Tibial artery (tissue), 4 donors: ENCODE data around the gene NRDC.
"Not testable (repeated sequence)": the region's sequence is repeated elsewhere in the genome, so short reads cannot be mapped to it uniquely, and the experiment has no call there.

Source experiments
- DNase-seq, 2 donors: peaks; one replicate each; pipeline ENCODE4 v3.0.0-alpha.2; 2019
- H3K27ac ChIP-seq, 2 donors: fragments of 200-600 bp; sonication (generic) in 1 of 2; 1 replicate in 1 of 2; 2 replicates in 1 of 2; pipeline ENCODE4 v1.5.1; 2018 to 2019; ENCODE audit warnings: mild to moderate bottlenecking in 1 of 2
- H3K27me3 ChIP-seq, 2 donors: fragments of 200-600 bp; sonication (generic) in 1 of 2; one replicate each; pipeline versions ENCODE4 v1.5.1 to v1.6.0; 2016 to 2019
- H3K36me3 ChIP-seq, 3 donors: fragments of 200-600 bp; sonication (generic) in 2 of 3; one replicate each; pipeline ENCODE4 v1.5.1; 2016 to 2019; ENCODE audit warnings: mild to moderate bottlenecking in 2 of 3
- H3K4me1 ChIP-seq, 4 donors: fragments of 200-600 bp; sonication (generic) in 2 of 4; 1 replicate in 3 of 4; 2 replicates in 1 of 4; pipeline ENCODE4 v1.5.1; 2016 to 2019
- H3K4me3 ChIP-seq, 2 donors: fragments of 200-600 bp; sonication (generic) in 1 of 2; 1 replicate in 1 of 2; 2 replicates in 1 of 2; pipeline ENCODE4 v1.5.1; 2018 to 2019; ENCODE audit warnings: mild to moderate bottlenecking in 2 of 2
- H3K9me3 ChIP-seq, 3 donors: fragments of 200-600 bp; sonication (generic) in 1 of 3; one replicate each; pipeline ENCODE4 v1.5.1; 2016 to 2019
- intact Hi-C: fragments of 100-400 bp; cut with DNase I; formaldehyde crosslinking; loops from one replicate; pipeline ENCODE4 v1.15.0; 2023; ENCODE audit warnings: low total_unique reads
- TF ChIP-seq, protein P1 (sequence below), 2 experiments: fragments of 200-600 bp in 1 of 2; fragments of 450-650 bp in 1 of 2; IDR thresholded peaks; one replicate each; pipeline ENCODE4 v1.5.1; 2017 to 2019; ENCODE audit warnings: antibody characterized with exemption in 2 of 2, mild to moderate bottlenecking in 1 of 2, moderate library complexity in 1 of 2

Gene NRDC

DNA sequence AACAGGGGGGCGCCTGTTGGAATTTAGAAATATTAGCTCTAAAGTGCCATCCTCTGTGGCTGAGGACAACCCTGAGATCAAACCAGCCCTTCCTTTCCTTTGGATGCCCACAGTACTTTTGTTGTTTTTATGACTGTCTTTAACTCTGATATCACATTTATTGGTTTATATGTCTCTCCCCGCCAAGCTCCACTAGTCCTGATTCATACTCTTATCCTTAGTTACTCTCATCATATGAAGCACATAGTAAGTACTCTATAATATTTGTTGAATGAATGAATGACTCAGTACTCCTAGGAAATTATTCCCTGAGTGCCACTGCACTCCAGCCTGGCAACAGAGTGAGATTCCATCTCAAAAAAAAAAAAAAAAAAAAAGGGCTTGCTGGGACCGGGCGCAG, 22.6 kb upstream of the NRDC start:
- intact Hi-C loops: no loop called here
- H3K4me3 ChIP-seq: no peak overlapping the region
- no peak for DNase-seq
- TF ChIP-seq, protein P1, sequence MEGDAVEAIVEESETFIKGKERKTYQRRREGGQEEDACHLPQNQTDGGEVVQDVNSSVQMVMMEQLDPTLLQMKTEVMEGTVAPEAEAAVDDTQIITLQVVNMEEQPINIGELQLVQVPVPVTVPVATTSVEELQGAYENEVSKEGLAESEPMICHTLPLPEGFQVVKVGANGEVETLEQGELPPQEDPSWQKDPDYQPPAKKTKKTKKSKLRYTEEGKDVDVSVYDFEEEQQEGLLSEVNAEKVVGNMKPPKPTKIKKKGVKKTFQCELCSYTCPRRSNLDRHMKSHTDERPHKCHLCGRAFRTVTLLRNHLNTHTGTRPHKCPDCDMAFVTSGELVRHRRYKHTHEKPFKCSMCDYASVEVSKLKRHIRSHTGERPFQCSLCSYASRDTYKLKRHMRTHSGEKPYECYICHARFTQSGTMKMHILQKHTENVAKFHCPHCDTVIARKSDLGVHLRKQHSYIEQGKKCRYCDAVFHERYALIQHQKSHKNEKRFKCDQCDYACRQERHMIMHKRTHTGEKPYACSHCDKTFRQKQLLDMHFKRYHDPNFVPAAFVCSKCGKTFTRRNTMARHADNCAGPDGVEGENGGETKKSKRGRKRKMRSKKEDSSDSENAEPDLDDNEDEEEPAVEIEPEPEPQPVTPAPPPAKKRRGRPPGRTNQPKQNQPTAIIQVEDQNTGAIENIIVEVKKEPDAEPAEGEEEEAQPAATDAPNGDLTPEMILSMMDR (IDR thresholded peaks at IDR 0.05): no peak
- H3K9me3 ChIP-seq: no peaks in the 10 kb centered on the region
- H3K27me3 ChIP-seq: peaks cover 0 to 25% of the 10 kb centered on the region in 2 donors
- no peak overlapping the region for H3K27ac ChIP-seq
- peaks cover 0 to 6% (median 0%) of the 10 kb centered on the region in 4 donors for H3K4me1 ChIP-seq
- no peaks in the 10 kb centered on the region for H3K36me3 ChIP-seq

DNA sequence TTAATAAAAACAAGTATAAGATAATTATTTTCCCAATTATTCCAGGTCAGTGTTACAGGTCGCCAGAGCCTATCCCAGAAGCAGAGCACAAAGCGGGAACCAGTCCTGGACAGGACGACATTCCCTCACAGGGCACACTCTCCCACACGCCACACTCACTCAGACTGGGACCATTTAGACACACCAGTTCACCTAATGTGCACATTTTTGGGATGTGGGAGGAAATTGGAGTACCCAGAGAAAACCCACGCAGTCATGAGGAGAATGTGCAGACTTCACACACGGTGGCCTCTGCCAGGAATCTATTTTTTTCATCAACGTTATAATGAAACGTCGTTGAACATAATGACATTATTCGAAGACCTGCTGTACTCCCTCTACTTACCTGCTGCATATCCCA, 20.5 kb upstream of the NRDC start:
- peaks cover 0 to 28% of the 10 kb centered on the region in 2 donors for H3K27me3 ChIP-seq
- intact Hi-C loops: no loop called here
- H3K9me3 ChIP-seq: no peaks in the 10 kb centered on the region
- H3K27ac ChIP-seq: no peak overlapping the region
- no peak overlapping the region for H3K4me3 ChIP-seq
- peaks cover 0 to 6% (median 0%) of the 10 kb centered on the region in 4 donors for H3K4me1 ChIP-seq
- no peaks in the 10 kb centered on the region for H3K36me3 ChIP-seq
- TF ChIP-seq, protein P1 (IDR thresholded peaks at IDR 0.05): no peak
- DNase-seq: no peak

DNA sequence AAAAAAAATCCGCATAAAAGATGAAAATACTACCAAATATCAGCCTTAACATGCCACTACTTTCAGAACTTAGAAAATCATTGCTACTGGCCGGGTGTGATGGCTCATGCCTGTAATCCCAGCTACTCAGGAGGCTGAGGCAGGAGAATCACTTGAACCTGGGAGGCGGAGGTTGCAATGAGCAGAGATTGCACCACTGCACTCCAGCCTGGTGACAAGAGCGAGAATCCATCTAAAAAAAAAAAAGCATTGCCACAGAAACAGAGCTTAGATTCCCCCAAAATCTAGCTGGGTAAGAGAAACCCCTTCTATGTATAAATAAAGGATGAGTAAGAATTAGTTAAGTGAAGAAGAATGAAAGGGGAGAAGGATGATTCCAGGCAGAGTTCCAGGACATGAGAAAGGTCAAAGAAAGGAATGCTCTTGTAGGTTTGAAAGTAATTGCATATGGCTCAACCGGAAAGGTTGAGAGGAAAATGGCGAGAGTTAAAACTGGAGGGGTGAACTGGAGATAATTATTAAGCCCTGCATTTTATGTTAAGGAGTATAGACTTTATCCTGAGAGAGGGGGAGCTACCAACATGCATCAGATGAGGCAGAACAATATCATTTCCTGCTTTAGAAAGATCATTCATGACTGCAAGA, 19.7 kb upstream of the NRDC start:
- Histone ChIP-seq H3K9me3 (no peaks in the 10 kb centered on the region), H3K36me3 (no peaks in the 10 kb centered on the region), H3K4me1 (peaks cover 0 to 6% (median 0%) of the 10 kb centered on the region in 4 donors), H3K4me3 (no peak overlapping the region), H3K27ac (no peak overlapping the region), H3K27me3 (peaks cover 0 to 28% of the 10 kb centered on the region in 2 donors)
- TF ChIP-seq, protein P1 (IDR thresholded peaks at IDR 0.05): no peak
- DNase-seq: no peak
- intact Hi-C loops: no loop called here

DNA sequence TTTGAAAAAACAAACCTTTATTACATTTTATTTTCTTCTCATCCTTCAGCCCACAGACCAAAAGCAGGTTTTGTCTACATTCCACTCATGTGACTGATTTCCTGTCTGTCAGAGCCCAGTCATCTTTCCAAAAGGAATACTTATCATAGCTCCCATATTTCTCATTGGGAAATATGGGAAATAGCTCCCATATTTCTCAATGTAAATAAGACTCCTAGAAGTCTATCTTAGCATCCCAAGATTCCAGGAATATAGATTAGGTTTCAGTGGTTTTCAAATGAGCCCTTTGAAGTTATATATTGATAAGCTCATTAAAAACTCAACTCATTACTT, 19.1 kb upstream of the NRDC start:
- intact Hi-C loops: no loop called here
- H3K9me3 ChIP-seq: no peaks in the 10 kb centered on the region
- H3K4me3 ChIP-seq: no peak overlapping the region
- no peaks in the 10 kb centered on the region for H3K36me3 ChIP-seq
- DNase-seq: no peak
- peaks cover 0 to 32% of the 10 kb centered on the region in 2 donors for H3K27me3 ChIP-seq
- peaks cover 0 to 6% (median 0%) of the 10 kb centered on the region in 4 donors for H3K4me1 ChIP-seq
- H3K27ac ChIP-seq: no peak overlapping the region
- TF ChIP-seq, protein P1 (IDR thresholded peaks at IDR 0.05): no peak

DNA sequence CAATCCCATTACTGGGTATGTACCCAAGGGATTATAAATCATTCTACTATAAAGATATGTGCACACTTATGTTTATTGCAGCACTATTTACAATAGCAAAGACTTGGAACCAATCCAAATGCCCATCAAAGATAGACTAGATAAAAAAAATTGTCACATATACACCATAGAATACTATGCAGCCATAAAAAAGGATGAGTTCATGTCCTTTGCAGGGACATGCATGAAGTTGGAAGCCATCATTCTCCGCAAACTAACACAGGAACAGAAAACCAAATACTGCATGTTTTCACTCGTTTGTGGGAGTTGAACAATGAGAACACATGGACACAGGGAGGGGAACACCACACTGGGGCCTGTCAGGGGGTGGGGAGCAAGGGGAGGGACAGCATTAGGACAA, 16.2 kb upstream of the NRDC start:
- intact Hi-C loops: loop anchor here (5.0 kb wide), 1 partner anchor 108 kb away; no protein-coding TSS in a partner anchor
- H3K4me1 ChIP-seq: not testable (repeated sequence)
- H3K27me3 ChIP-seq: peaks cover 0 to 45% of the 10 kb centered on the region in 2 donors

DNA sequence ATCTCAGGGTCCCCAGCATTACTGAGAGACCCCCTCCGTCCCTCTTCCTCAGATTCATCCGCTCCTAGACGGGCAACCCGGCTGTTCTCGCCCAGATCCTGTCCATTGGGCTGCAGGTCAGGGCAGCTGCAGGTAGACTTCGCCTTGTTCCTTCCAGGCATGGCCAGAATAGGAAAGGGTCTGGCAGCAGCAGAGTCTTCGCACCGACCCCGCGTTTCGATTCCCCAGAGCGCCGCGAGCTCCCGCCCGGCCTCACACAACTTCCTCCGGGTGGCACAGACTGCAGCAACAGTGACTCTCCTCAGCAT, 265 bp downstream of the NRDC start:
- H3K27ac ChIP-seq: peak overlapping the region; percentile 98 to 99
- no peaks in the 10 kb centered on the region for H3K27me3 ChIP-seq
- TF ChIP-seq, protein P1 (IDR thresholded peaks at IDR 0.05): no peak
- no peak for DNase-seq
- intact Hi-C loops: no loop called here
- H3K36me3 ChIP-seq: no peaks in the 10 kb centered on the region
- H3K9me3 ChIP-seq: no peaks in the 10 kb centered on the region
- peaks cover 0 to 42% (median 23%) of the 10 kb centered on the region in 4 donors for H3K4me1 ChIP-seq
- H3K4me3 ChIP-seq: peak overlapping the region; percentile 93 to 99

More for the DNA sequence above, 16.2 kb upstream of the NRDC start:
- not testable (repeated sequence) for DNase-seq, H3K9me3 ChIP-seq, H3K4me3 ChIP-seq, H3K27ac ChIP-seq, H3K36me3 ChIP-seq
